GM23338 (cell line): Measurements from ENCODE around the gene EXOC3.

Experiments used
- CREB1 ChIP-seq: fragments of 250-450 bp; sonication (Bioruptor Pico); IDR thresholded peaks from 2 replicates; pipeline ENCODE4 v1.5.0; 2020; ENCODE audit warnings: low read depth, mild to moderate bottlenecking, moderate library complexity
- CTCF ChIP-seq, 2 experiments: fragments of 200-600 bp in 1 of 2; sonication (generic) in 1 of 2; conservative IDR thresholded peaks; 2 replicates each; pipeline versions ENCODE4 v1.5.1 to v1.6.1; 2016 to 2017; ENCODE audit warnings: antibody characterized with exemption in 2 of 2, low read depth in 2 of 2, mild to moderate bottlenecking in 2 of 2, moderate library complexity in 1 of 2
- EZH2 ChIP-seq: fragments of 200-600 bp; sonication (generic); IDR thresholded peaks from one replicate; pipeline ENCODE4 v1.8.0; 2017; ENCODE audit warnings: antibody characterized with exemption, mild to moderate bottlenecking, low read depth; ENCODE audit not compliant: unreplicated experiment
- EZH2phosphoT487 ChIP-seq: fragments of 200-600 bp; sonication (generic); IDR thresholded peaks from one replicate; pipeline ENCODE4 v1.8.1; 2018; ENCODE audit warnings: antibody characterized with exemption; ENCODE audit not compliant: unreplicated experiment
- POLR2AphosphoS5 ChIP-seq: IDR thresholded peaks from 2 replicates; pipeline ENCODE4 v1.6.1; 2016; ENCODE audit warnings: antibody characterized with exemption, low read depth
- REST ChIP-seq: IDR thresholded peaks from one replicate; pipeline ENCODE4 v1.6.1; 2018; ENCODE audit warnings: antibody characterized with exemption; ENCODE audit not compliant: unreplicated experiment
- STAT1 ChIP-seq: IDR thresholded peaks from one replicate; pipeline ENCODE4 v1.6.1; 2016; ENCODE audit warnings: antibody characterized with exemption; ENCODE audit not compliant: unreplicated experiment

- TF ChIP-seq CTCF (conservative IDR thresholded peaks at IDR 0.05; ENCODE audit: low read depth in 2 of 2): no peak
- TF ChIP-seq EZH2: no peak
- no peak for TF ChIP-seq EZH2phosphoT487
- TF ChIP-seq POLR2AphosphoS5: no peak
- TF ChIP-seq REST: no peak
- TF ChIP-seq STAT1: no peak
- TF ChIP-seq CREB1 (CRISPR knock-in tag): no peak
These were observed 61.6 kb downstream of the EXOC3 start for GRCh38 chr5:504326-505154.
